Thyroid gland (tissue), 4 donors: ENCODE measurements around the gene PRELP. TPM values are rescaled to one million over a fixed set of nuclear protein-coding genes. Genes with fewer than 3 reads are reported as not detected.

Experiments used
- DNase-seq, 2 donors: peaks; one replicate each; pipeline ENCODE4 v3.0.0-alpha.2; 2019
- H3K27ac ChIP-seq, 3 donors: fragments of 200-600 bp; sonication (generic); 1 replicate in 2 of 3; 2 replicates in 1 of 3; pipeline ENCODE4 v1.5.1; 2016 to 2019; ENCODE audit warnings: mild to moderate bottlenecking in 1 of 3, moderate library complexity in 1 of 3
- H3K27me3 ChIP-seq: fragments of 200-600 bp; sonication (generic); one replicate; pipeline ENCODE4 v1.5.1; 2019
- H3K36me3 ChIP-seq, 2 donors: fragments of 200-600 bp; sonication (generic); one replicate each; pipeline ENCODE4 v1.5.1; 2016 to 2019
- H3K4me1 ChIP-seq, 2 donors: fragments of 200-600 bp; sonication (generic); one replicate each; pipeline ENCODE4 v1.5.1; 2017 to 2019
- H3K4me3 ChIP-seq, 3 donors: fragments of 200-600 bp; sonication (generic); replicated peaks in 1 of 3; 1 replicate in 2 of 3; 2 replicates in 1 of 3; pipeline ENCODE4 v1.5.1; 2016; ENCODE audit warnings: mild to moderate bottlenecking in 1 of 3
- H3K9me3 ChIP-seq: fragments of 200-600 bp; sonication (generic); one replicate; pipeline ENCODE4 v1.5.1; 2017
- POLR2A ChIP-seq, 2 donors: fragments of 450-650 bp; IDR thresholded peaks; one replicate each; pipeline ENCODE4 v1.6.1; 2017; ENCODE audit warnings: antibody characterized with exemption in 2 of 2, mild to moderate bottlenecking in 2 of 2, moderate library complexity in 1 of 2
- WGBS, 2 donors: methylation state at CpG; one replicate each; pipeline ENCODE4 v1.1.5; 2017; 5-methylcytosine and 5-hydroxymethylcytosine counted together
- intact Hi-C: fragments of 100-400 bp; cut with DNase I; formaldehyde crosslinking; loops from one replicate; pipeline ENCODE4 v1.15.1; 2023
- total RNA-seq, 4 donors: library from RNA; depleted of rRNA; stranded (reverse); fragments of >200 nt; gene quantifications; one replicate each; pipeline ENCODE4 v1.2.3, GENCODE V29; 2016
- TF ChIP-seq, protein P1 (sequence below), 6 experiments: fragments of 200-600 bp in 3 of 6; fragments of 450-650 bp in 3 of 6; sonication (generic) in 3 of 6; IDR thresholded peaks; one replicate each; pipeline ENCODE4 v1.5.1; 2016 to 2019; ENCODE audit warnings: antibody characterized with exemption in 6 of 6, mild to moderate bottlenecking in 2 of 6, inconsistent platforms in 1 of 6, moderate library complexity in 1 of 6

The PRELP gene
- total RNA-seq, 4 donors from 2014 or later, result 17.5 to 86.1 (median 35.4) TPM

DNA sequence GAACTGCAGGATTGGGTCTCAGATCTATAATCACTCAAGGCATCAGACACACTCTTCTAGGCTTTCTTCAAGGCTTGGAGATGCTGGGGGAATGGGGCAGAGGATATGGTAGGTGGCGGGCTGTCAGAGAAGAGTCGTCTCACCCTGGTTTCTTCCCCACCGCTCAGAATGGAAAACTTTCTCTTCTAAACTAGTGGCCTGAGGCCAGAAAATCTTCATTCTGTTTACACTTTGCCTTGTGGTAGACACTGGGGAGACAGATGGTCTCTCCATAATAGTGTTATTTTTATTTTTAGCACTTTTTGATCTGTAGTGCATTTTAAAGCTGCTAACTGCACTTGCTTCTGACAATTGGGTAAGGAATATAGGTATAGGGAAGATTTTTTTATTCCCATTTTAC is 2.6 kb downstream of the PRELP start:
- Histone ChIP-seq H3K27ac (peak overlapping the region in 2 of 3 donors; percentile 50 to 67), H3K4me1 (peaks cover 6 to 27% of the 10 kb centered on the region in 2 donors), H3K36me3 (no peaks in the 10 kb centered on the region), H3K9me3 (no peaks in the 10 kb centered on the region), H3K4me3 (peak overlapping the region in 1 of 3 donors; percentile 13), H3K27me3 (no peaks in the 10 kb centered on the region)
- intact Hi-C loops, result loop anchor here (5.0 kb wide), 1 partner anchor 36 kb away; no protein-coding TSS in a partner anchor
- TF ChIP-seq, protein P1, sequence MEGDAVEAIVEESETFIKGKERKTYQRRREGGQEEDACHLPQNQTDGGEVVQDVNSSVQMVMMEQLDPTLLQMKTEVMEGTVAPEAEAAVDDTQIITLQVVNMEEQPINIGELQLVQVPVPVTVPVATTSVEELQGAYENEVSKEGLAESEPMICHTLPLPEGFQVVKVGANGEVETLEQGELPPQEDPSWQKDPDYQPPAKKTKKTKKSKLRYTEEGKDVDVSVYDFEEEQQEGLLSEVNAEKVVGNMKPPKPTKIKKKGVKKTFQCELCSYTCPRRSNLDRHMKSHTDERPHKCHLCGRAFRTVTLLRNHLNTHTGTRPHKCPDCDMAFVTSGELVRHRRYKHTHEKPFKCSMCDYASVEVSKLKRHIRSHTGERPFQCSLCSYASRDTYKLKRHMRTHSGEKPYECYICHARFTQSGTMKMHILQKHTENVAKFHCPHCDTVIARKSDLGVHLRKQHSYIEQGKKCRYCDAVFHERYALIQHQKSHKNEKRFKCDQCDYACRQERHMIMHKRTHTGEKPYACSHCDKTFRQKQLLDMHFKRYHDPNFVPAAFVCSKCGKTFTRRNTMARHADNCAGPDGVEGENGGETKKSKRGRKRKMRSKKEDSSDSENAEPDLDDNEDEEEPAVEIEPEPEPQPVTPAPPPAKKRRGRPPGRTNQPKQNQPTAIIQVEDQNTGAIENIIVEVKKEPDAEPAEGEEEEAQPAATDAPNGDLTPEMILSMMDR (IDR thresholded peaks at IDR 0.05), result no peak
- TF ChIP-seq POLR2A (IDR thresholded peaks at IDR 0.05), result no peak
- DNase-seq, result no peak
- 78 to 85% methylated on average over 3 of the region's 3 CpGs for WGBS, 2 donors

DNA sequence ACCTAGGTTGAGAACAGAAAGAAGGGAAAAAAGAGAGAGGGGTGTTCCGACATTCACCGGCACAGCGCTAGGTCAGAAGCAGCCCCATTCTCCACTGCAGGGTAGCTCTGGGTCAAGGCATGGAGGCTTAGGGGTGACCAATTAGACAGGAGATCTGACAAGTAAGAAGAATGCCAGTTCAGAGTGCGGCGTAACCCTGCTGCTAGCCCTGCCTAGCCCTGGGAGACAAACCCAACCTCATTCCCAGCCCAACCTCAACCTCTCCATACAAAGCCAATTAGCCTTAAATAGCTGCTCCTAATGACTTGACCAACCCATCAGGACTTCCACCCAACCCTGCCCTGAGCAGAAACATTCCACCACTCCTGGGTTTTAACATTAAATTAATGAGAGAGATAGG is 3.4 kb downstream of the PRELP start:
- DNase-seq, result no peak
- intact Hi-C loops, result loop anchor here (5.0 kb wide), 1 partner anchor 37 kb away; no protein-coding TSS in a partner anchor
- Histone ChIP-seq H3K4me1 (peaks cover 6 to 27% of the 10 kb centered on the region in 2 donors), H3K36me3 (peaks cover 0 to 4% of the 10 kb centered on the region in 2 donors), H3K9me3 (no peaks in the 10 kb centered on the region), H3K27me3 (no peaks in the 10 kb centered on the region), H3K27ac (peak overlapping the region in 2 of 3 donors; percentile 63 to 67), H3K4me3 (peak overlapping the region in 1 of 3 donors; percentile 13)
- 95 to 96% methylated on average over 5 of the region's 5 CpGs for WGBS, 2 donors
- TF ChIP-seq, protein P1 (IDR thresholded peaks at IDR 0.05), result no peak
- TF ChIP-seq POLR2A (IDR thresholded peaks at IDR 0.05), result no peak

DNA sequence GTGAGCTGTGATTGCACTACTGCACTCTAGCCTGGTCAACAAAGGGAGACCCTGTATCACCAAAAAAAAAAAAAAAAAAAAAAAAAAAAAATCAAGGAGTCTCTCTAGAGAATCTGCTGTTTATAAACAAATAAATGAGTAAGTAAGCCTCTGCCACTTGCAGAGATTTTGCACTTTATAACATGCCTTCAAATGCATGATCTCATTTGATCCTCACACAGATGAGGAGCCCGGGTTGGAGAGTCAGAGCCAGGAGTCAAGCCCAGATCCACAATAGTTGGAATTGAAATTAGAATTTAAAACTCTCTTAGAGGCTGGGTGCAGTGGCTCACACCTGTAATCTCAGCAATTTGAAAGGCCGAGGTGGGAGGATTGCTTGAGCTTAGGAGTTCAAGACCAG is 4.0 kb downstream of the PRELP start:
- Histone ChIP-seq H3K27me3 (no peaks in the 10 kb centered on the region), H3K27ac (peak overlapping the region in 1 of 3 donors; percentile 54), H3K4me1 (peaks cover 6 to 26% of the 10 kb centered on the region in 2 donors), H3K4me3 (no peak overlapping the region), H3K9me3 (no peaks in the 10 kb centered on the region), H3K36me3 (peaks cover 0 to 4% of the 10 kb centered on the region in 2 donors)
- no peak for DNase-seq
- TF ChIP-seq, protein P1 (IDR thresholded peaks at IDR 0.05), result no peak
- no peak for TF ChIP-seq POLR2A (IDR thresholded peaks at IDR 0.05)
- intact Hi-C loops, result loop anchor here (5.0 kb wide), 1 partner anchor 37 kb away; no protein-coding TSS in a partner anchor
- 73 to 93% methylated on average over 2 of the region's 2 CpGs for WGBS, 2 donors

DNA sequence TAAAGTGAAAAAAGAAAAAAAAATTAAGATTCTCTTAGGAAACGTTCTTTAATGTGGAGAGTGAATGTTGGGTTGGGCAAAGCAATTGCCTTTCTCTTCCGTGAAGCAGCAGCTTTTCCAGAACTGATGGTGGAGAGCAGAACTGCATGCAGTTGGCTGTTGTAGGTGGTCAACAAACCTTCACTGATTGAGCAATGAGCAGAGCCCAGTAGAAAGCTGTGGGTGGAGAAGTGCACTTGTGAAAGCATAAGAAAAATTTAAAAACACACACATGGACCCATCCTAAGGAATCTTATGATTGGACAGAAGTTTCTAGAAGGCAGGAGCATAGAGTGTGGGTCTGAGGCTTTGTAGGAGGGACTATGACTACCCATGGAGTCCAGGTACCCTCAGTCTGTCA is 4.5 kb downstream of the PRELP start:
- DNase-seq, result no peak
- 59 to 62% methylated on average over 2 of the region's 2 CpGs for WGBS, 2 donors
- H3K4me3 ChIP-seq, result no peak overlapping the region
- H3K36me3 ChIP-seq, result peaks cover 0 to 4% of the 10 kb centered on the region in 2 donors
- no peaks in the 10 kb centered on the region for H3K9me3 ChIP-seq
- intact Hi-C loops, result no loop called here
- TF ChIP-seq, protein P1 (IDR thresholded peaks at IDR 0.05), result peak in 2 of 6 experiments; percentile 14 to 19
- TF ChIP-seq POLR2A (IDR thresholded peaks at IDR 0.05), result no peak
- H3K27me3 ChIP-seq, result no peaks in the 10 kb centered on the region
- H3K4me1 ChIP-seq, result peaks cover 6 to 22% of the 10 kb centered on the region in 2 donors
- H3K27ac ChIP-seq, result peak overlapping the region in 2 of 3 donors; percentile 54 to 74

DNA sequence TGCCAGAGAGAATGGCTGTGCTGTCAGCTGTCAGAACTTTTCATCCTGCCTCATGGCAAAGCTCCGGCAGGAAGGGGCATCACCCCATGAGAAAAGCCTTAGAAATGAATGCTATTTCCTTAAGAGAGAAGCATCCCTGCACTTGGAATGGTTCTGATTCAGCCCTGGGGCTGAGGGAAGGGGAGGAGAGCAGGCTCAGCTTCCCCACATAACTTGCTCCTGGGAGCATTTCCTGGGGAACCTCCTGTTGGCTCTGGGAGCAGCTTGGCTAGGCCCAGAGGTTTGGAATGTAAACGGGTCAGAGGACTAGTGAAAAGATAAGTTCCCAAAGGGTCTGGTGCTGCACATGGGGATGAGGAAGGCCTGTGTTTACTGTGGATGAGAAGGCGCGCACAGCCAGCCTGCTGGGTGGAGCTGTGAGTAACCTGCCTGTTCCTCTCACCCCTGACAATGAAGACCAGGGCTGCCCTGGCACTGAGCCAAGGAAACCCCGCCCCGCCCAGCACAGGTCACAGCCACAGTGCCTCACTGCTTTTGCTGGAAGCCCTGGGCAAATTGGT is 5.0 kb downstream of the PRELP start:
- peak; percentile 31 to 69 for DNase-seq
- no peak for TF ChIP-seq POLR2A (IDR thresholded peaks at IDR 0.05)
- TF ChIP-seq, protein P1 (IDR thresholded peaks at IDR 0.05), result no peak
- Histone ChIP-seq H3K36me3 (peaks cover 0 to 4% of the 10 kb centered on the region in 2 donors), H3K27ac (peak overlapping the region in 2 of 3 donors; percentile 54 to 74), H3K27me3 (no peaks in the 10 kb centered on the region), H3K9me3 (no peaks in the 10 kb centered on the region), H3K4me1 (peaks cover 6 to 17% of the 10 kb centered on the region in 2 donors), H3K4me3 (no peak overlapping the region)
- intact Hi-C loops, result no loop called here
- WGBS, 2 donors, result 34 to 56% methylated on average over 4 to 6 of the region's 6 CpGs
